Epidermal melanocyte (primary cell): ENCODE measurements around the gene MKRN2OS.

Source experiments
- DNase-seq: peaks from one replicate; pipeline ENCODE4 v3.0.0; 2011; ENCODE audit warnings: low spot score; ENCODE audit not compliant: insufficient read length

The MKRN2OS gene

GRCh38 chr3:12513694-12514446 is 31.4 kb downstream of the MKRN2OS start:
- DNase-seq, result no peak

DNA sequence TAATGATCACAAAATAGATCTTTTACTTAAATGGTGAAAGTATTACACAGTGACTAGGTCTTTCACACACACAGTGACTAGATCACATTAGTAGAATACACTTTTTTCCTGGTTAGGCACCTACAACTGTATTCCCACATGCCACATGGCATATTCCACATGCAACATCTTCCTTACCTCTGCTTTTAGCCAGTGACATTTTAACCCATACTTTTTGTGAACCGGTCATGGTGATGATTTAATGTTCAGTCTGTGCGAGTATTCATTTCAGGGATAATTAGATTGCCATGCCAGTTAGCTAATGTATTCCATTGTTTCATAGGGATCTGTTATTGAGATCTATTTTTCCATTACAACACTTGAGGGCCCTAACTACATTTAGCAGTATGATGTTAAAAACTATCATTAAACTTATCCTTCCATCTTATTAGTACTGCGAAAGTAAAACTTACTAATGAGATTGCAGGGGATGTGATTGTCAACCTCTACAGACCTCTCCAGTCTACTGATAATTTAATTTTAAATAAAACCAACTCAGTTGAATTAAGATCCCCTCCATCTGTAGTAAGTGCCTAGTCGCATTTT is 32.7 kb downstream of the MKRN2OS start:
- no peak for DNase-seq

DNA sequence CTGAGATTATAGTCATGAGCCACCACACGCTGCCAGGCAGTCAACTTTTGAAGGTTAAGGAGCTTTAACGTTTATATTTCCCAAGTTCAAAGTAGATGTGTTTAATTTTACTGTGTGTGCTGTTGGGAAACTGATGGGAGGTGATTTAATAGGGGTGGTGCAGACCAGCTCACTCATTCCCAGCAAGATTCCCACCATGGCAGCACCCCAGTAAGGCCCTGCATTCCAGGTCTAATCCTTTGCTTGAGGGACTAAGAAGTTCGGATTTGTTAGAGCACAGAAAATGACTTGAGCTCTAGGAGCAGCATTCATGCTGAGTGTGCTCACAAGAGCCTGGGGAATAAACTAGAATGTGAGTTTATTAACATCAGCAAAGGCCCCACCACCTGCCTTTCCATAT is 35.8 kb downstream of the MKRN2OS start:
- DNase-seq, result no peak

- peak; percentile 44 for DNase-seq
These were observed 37.0 kb downstream of the MKRN2OS start for GRCh38 chr3:12508291-12508700.

GRCh38 chr3:12507591-12508281 is 37.6 kb downstream of the MKRN2OS start:
- DNase-seq, result no peak

DNA sequence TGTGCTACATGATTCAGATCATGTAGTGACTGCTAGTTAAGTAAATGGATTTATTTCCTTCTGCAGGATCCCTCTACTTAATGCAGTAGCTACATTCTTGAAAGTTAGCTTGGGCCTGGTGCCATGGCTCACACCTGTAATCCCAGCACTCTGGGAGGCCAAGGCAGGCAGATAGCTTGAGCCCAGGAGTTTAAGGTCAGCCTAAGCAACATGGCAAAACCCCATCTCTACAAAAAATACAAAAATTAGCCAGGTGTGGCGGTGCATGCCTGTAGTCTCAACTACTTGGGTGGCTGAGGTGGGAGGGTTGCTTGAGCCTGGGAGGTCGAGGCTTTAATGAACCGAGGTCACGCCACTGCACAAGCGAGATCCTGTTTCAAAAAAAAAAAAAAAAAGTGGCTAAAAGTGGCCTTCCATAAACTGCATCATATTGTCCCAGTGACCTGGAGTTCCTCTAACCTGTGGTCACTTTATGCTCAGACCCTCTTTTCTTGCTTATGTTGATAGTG is 39.0 kb downstream of the MKRN2OS start:
- no peak for DNase-seq

- DNase-seq, result no peak
These were observed 42.0 kb downstream of the MKRN2OS start for GRCh38 chr3:12503126-12503957.

GRCh38 chr3:12501360-12502020 is 43.8 kb downstream of the MKRN2OS start:
- peak; percentile 46 for DNase-seq

- DNase-seq, result no peak
These were observed 45.8 kb downstream of the MKRN2OS start for GRCh38 chr3:12499474-12499873.

- no peak for DNase-seq
These were observed 48.9 kb downstream of the MKRN2OS start for GRCh38 chr3:12496453-12496761.

- DNase-seq, result no peak
These were observed 49.4 kb downstream of the MKRN2OS start for GRCh38 chr3:12495749-12496452.

GRCh38 chr3:12490547-12490946 is 54.8 kb downstream of the MKRN2OS start:
- DNase-seq, result no peak

DNA sequence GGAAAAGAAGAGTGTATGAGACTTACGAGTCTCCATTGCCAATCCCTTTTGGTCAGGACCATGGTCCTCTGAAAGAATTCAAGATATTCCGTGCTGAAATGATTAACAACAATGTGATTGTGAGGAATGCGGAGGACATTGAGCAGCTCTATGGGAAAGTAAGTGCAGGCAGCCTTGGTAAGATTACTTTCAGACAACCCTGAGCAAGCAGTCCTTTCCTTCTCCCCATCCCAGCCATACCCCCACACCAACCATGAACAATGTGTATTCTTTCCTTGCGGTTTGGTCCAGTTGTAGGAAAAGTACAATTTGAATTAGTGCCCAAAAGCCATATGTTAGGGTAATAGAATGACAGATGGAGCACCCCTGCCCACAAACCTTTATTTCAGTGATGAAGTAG is 55.5 kb downstream of the MKRN2OS start:
- no peak for DNase-seq
